ENCODE measurements around the gene ZGRF1.

Gene ZGRF1

DNA sequence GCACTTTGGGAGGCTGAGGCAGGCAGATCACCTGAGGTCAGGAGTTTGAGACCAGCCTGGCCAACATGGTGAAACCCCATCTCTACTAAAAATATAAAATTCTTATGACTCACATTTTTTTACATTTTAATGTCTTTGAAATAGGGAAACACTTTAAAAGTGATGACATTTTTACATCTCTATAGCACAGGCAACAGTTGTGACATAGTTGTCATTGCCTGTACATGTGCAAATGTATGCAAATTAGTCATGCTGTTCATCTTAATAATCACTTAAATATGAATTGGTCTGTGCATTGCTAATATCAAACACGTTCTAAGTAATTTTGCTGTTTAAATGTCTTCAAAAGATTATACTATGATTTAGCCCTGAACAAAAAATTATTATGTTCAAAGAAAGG is 41.7 kb downstream of the ZGRF1 start:
- H3K27ac ChIP-seq = no peak overlapping the region
- intact Hi-C loops (cut with DNase I; ENCODE audit: low total_unique reads) = no loop called here
- DNase-seq = no peak
- H3K27me3 ChIP-seq = no peaks in the 10 kb centered on the region
- H3K4me1 ChIP-seq = no peaks in the 10 kb centered on the region
- peaks cover 0 to 4% (median 0%) of the 10 kb centered on the region in 3 donors for H3K9me3 ChIP-seq
- TF ChIP-seq, protein P1, sequence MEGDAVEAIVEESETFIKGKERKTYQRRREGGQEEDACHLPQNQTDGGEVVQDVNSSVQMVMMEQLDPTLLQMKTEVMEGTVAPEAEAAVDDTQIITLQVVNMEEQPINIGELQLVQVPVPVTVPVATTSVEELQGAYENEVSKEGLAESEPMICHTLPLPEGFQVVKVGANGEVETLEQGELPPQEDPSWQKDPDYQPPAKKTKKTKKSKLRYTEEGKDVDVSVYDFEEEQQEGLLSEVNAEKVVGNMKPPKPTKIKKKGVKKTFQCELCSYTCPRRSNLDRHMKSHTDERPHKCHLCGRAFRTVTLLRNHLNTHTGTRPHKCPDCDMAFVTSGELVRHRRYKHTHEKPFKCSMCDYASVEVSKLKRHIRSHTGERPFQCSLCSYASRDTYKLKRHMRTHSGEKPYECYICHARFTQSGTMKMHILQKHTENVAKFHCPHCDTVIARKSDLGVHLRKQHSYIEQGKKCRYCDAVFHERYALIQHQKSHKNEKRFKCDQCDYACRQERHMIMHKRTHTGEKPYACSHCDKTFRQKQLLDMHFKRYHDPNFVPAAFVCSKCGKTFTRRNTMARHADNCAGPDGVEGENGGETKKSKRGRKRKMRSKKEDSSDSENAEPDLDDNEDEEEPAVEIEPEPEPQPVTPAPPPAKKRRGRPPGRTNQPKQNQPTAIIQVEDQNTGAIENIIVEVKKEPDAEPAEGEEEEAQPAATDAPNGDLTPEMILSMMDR (IDR thresholded peaks at IDR 0.05) = no peak
- H3K36me3 ChIP-seq = no peaks in the 10 kb centered on the region
- H3K4me3 ChIP-seq = no peak overlapping the region

DNA sequence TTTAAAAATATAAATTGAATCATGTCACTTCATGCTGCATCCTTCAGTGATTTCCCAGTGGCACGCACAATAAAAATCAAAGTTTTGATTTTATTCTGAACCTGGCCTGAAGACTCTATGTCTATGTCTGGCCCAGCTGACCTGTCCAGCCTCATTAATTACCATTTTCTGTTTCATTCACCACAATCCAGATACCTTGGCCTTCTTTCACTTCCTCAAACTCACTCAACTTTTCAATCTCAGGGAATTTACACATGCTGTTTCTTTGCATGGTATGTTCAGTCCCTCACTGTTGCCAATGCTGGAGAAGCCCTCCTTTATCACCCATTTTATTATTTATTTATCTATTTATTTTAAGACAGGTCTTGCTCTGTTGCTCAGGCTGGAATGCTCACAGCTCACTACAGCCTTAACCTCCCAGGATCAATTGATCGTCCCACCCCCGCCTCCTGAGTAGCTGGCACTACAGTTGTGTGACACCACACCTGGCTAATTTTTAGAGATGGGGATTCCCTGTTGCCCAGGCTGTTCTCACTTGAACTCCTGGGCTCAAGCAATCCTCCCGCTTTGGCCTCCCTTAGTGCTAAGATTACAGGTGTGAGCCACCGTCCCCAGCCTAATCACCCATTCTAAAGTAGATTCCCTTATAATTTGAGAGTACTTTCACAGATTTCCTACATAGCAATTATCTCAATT is 43.1 kb downstream of the ZGRF1 start:
- Histone ChIP-seq H3K9me3 (peaks cover 0 to 4% (median 0%) of the 10 kb centered on the region in 3 donors), H3K4me3 (no peak overlapping the region), H3K27me3 (no peaks in the 10 kb centered on the region), H3K4me1 (no peaks in the 10 kb centered on the region), H3K36me3 (no peaks in the 10 kb centered on the region), H3K27ac (no peak overlapping the region)
- intact Hi-C loops (cut with DNase I; ENCODE audit: low total_unique reads) = no loop called here
- no peak for DNase-seq
- TF ChIP-seq, protein P1 (IDR thresholded peaks at IDR 0.05) = no peak

DNA sequence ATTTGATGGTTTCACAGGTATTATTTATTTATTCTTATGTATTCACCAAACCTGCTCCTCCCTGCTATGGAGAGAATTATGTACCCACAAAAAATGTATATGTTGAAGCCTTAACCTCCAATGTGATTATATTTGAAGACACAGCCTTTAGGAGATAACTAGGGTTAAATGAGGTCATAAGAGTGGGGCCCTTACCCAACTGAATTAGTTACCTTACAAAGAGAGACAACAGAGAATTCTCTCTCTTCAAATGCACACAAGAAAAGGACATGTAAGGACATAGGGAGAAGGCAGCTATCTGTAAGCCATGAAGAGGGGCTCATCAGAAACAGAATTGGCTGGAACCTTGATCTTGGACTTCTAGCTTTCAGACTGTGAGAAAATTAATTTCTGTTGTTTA is 44.0 kb downstream of the ZGRF1 start:
- DNase-seq = no peak
- H3K27ac ChIP-seq = no peak overlapping the region
- peaks cover 0 to 4% (median 0%) of the 10 kb centered on the region in 3 donors for H3K9me3 ChIP-seq
- intact Hi-C loops (cut with DNase I; ENCODE audit: low total_unique reads) = no loop called here
- H3K27me3 ChIP-seq = no peaks in the 10 kb centered on the region
- TF ChIP-seq, protein P1 (IDR thresholded peaks at IDR 0.05) = no peak
- H3K36me3 ChIP-seq = no peaks in the 10 kb centered on the region
- no peaks in the 10 kb centered on the region for H3K4me1 ChIP-seq
- H3K4me3 ChIP-seq = no peak overlapping the region

DNA sequence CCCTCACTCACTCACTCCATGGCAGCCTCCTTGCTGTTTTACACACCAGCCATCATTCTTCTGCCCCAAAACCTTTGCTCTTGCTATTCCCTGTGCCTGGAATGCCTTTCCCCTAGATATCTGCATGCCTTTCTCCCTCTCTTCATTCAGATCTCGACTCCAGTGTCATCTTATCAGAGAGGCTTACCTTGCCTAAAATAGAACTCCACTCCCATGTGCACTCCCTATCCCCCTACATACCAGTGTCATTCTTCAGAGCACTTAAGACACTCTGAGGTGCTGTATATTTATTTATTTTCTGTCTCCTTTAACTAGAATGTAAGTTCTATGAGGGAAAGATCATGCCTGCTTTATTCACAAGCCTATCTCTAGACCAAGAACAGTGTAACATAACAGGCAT is 45.1 kb downstream of the ZGRF1 start:
- Histone ChIP-seq H3K36me3 (no peaks in the 10 kb centered on the region), H3K9me3 (peaks cover 0 to 4% (median 0%) of the 10 kb centered on the region in 3 donors), H3K4me1 (no peaks in the 10 kb centered on the region), H3K4me3 (no peak overlapping the region), H3K27me3 (no peaks in the 10 kb centered on the region), H3K27ac (no peak overlapping the region)
- DNase-seq = no peak
- intact Hi-C loops (cut with DNase I; ENCODE audit: low total_unique reads) = no loop called here
- TF ChIP-seq, protein P1 (IDR thresholded peaks at IDR 0.05) = no peak

DNA sequence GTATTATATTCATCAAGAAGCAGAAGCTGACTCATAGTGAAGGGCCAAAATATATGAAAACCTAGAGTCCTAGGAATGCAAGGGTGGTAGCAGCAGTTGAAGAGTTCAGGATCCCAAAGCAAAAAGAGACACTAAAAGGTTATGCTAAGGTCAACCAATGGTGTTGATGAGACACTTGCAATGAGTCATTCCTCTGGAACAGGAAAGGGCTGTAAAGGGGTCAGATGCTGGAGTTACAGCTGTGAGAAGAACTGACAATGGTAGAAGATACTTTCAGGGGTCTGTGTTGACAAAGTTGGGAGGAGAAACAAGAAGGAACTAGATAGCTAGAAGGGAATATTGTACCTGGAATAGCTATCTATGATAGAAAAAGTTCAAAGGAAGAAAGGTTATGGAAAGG is 47.5 kb downstream of the ZGRF1 start:
- no peaks in the 10 kb centered on the region for H3K4me1 ChIP-seq
- peaks cover 0 to 4% (median 0%) of the 10 kb centered on the region in 3 donors for H3K9me3 ChIP-seq
- H3K4me3 ChIP-seq = no peak overlapping the region
- TF ChIP-seq, protein P1 (IDR thresholded peaks at IDR 0.05) = no peak
- no peak for DNase-seq
- intact Hi-C loops (cut with DNase I; ENCODE audit: low total_unique reads) = no loop called here
- no peaks in the 10 kb centered on the region for H3K36me3 ChIP-seq
- no peak overlapping the region for H3K27ac ChIP-seq
- no peaks in the 10 kb centered on the region for H3K27me3 ChIP-seq
